Skeletal muscle tissue (tissue), 4 donors: ENCODE measurements around the gene SEMA5B. TPM values are rescaled to one million over a fixed set of nuclear protein-coding genes. Genes with fewer than 3 reads are reported as not detected.
A peak's percentile ranks its signal among the peaks of the same experiment; 100 is the strongest.

Source experiments
- H3K27ac ChIP-seq: one replicate; pipeline ENCODE4 v1.7.0; 2013; ENCODE audit warnings: mild to moderate bottlenecking, low read depth, low read length, inconsistent platforms
- H3K27me3 ChIP-seq, 3 donors: one replicate each; pipeline ENCODE4 v1.7.0; 2013; ENCODE audit warnings: low read length in 3 of 3; ENCODE audit not compliant: control insufficient read depth in 3 of 3, insufficient read depth in 3 of 3
- H3K36me3 ChIP-seq, 3 donors: one replicate each; pipeline ENCODE4 v1.7.0; 2013; ENCODE audit warnings: low read length in 3 of 3; ENCODE audit not compliant: control insufficient read depth in 3 of 3, insufficient read depth in 3 of 3
- H3K4me1 ChIP-seq, 3 donors: one replicate each; pipeline ENCODE4 v1.7.0; 2013; ENCODE audit warnings: low read length in 3 of 3, mild to moderate bottlenecking in 3 of 3; ENCODE audit not compliant: control insufficient read depth in 3 of 3, insufficient read depth in 3 of 3
- H3K4me3 ChIP-seq, 3 donors: one replicate each; pipeline ENCODE4 v1.7.0; 2013; ENCODE audit warnings: low read length in 3 of 3
- H3K9ac ChIP-seq, 3 donors: one replicate each; pipeline ENCODE4 v1.7.0; 2013; ENCODE audit warnings: low read length in 3 of 3, mild to moderate bottlenecking in 3 of 3, moderate library complexity in 2 of 3, low read depth in 1 of 3
- H3K9me3 ChIP-seq, 3 donors: one replicate each; pipeline ENCODE4 v1.7.0; 2013; ENCODE audit warnings: low read length in 3 of 3; ENCODE audit not compliant: control insufficient read depth in 3 of 3
- total RNA-seq: library from RNA; depleted of rRNA; stranded (reverse); fragments of >200 nt; gene quantifications from one replicate; pipeline ENCODE4 v1.2.3, GENCODE V29; 2014
- donor health status: Osteomylitis.

Gene SEMA5B
- total RNA-seq, 1 donor from 2014 or later = 8.4 TPM

GRCh38 chr3:122967765-122968164 is 59.8 kb downstream of the SEMA5B start:
- peaks cover 14 to 25% (median 18%) of the 10 kb centered on the region in 3 donors for H3K4me1 ChIP-seq
- no peak overlapping the region for H3K27ac ChIP-seq
- no peak overlapping the region for H3K9ac ChIP-seq
- H3K9me3 ChIP-seq = no peaks in the 10 kb centered on the region
- H3K36me3 ChIP-seq = no peaks in the 10 kb centered on the region
- H3K27me3 ChIP-seq = peaks cover 0 to 10% (median 0%) of the 10 kb centered on the region in 3 donors
- H3K4me3 ChIP-seq = no peak overlapping the region

- no peak overlapping the region for H3K27ac ChIP-seq
- no peak overlapping the region for H3K4me3 ChIP-seq
- H3K36me3 ChIP-seq = no peaks in the 10 kb centered on the region
- H3K4me1 ChIP-seq = peaks cover 14 to 25% (median 18%) of the 10 kb centered on the region in 3 donors
- H3K9me3 ChIP-seq = no peaks in the 10 kb centered on the region
- H3K27me3 ChIP-seq = peaks cover 0 to 10% (median 0%) of the 10 kb centered on the region in 3 donors
- no peak overlapping the region for H3K9ac ChIP-seq
These were observed 60.2 kb downstream of the SEMA5B start for GRCh38 chr3:122967356-122967755.

GRCh38 chr3:122966045-122966444 is 61.5 kb downstream of the SEMA5B start:
- peaks cover 14 to 25% (median 18%) of the 10 kb centered on the region in 3 donors for H3K4me1 ChIP-seq
- H3K9ac ChIP-seq = no peak overlapping the region
- peaks cover 0 to 7% (median 0%) of the 10 kb centered on the region in 3 donors for H3K27me3 ChIP-seq
- H3K4me3 ChIP-seq = no peak overlapping the region
- no peaks in the 10 kb centered on the region for H3K36me3 ChIP-seq
- no peak overlapping the region for H3K27ac ChIP-seq
- H3K9me3 ChIP-seq = no peaks in the 10 kb centered on the region

- Histone ChIP-seq H3K27me3 (peaks cover 0 to 4% (median 0%) of the 10 kb centered on the region in 3 donors), H3K27ac (no peak overlapping the region), H3K4me1 (peaks cover 9 to 17% (median 9%) of the 10 kb centered on the region in 3 donors), H3K9me3 (no peaks in the 10 kb centered on the region), H3K4me3 (no peak overlapping the region), H3K9ac (no peak overlapping the region), H3K36me3 (no peaks in the 10 kb centered on the region)
These were observed 62.8 kb downstream of the SEMA5B start for GRCh38 chr3:122964811-122965210.

GRCh38 chr3:122962149-122962548 is 65.4 kb downstream of the SEMA5B start:
- H3K4me1 ChIP-seq = peaks cover 4 to 20% (median 5%) of the 10 kb centered on the region in 3 donors
- H3K27me3 ChIP-seq = peaks cover 3 to 15% (median 10%) of the 10 kb centered on the region in 3 donors
- no peak overlapping the region for H3K9ac ChIP-seq
- no peak overlapping the region for H3K27ac ChIP-seq
- no peaks in the 10 kb centered on the region for H3K36me3 ChIP-seq
- H3K9me3 ChIP-seq = no peaks in the 10 kb centered on the region
- no peak overlapping the region for H3K4me3 ChIP-seq

- Histone ChIP-seq H3K27ac (no peak overlapping the region), H3K4me1 (peaks cover 9 to 23% (median 12%) of the 10 kb centered on the region in 3 donors)
These were observed 66.4 kb downstream of the SEMA5B start for GRCh38 chr3:122961146-122961545.

GRCh38 chr3:122960652-122961051 is 66.9 kb downstream of the SEMA5B start:
- Histone ChIP-seq H3K9me3 (no peaks in the 10 kb centered on the region), H3K27me3 (peaks cover 9 to 22% (median 10%) of the 10 kb centered on the region in 3 donors), H3K9ac (no peak overlapping the region), H3K36me3 (no peaks in the 10 kb centered on the region), H3K27ac (no peak overlapping the region), H3K4me1 (peaks cover 9 to 23% (median 12%) of the 10 kb centered on the region in 3 donors), H3K4me3 (no peak overlapping the region)

More at GRCh38 chr3:122961146-122961545, 66.4 kb downstream of the SEMA5B start:
- peaks cover 9 to 22% (median 10%) of the 10 kb centered on the region in 3 donors for H3K27me3 ChIP-seq
- H3K36me3 ChIP-seq = no peaks in the 10 kb centered on the region
- no peak overlapping the region for H3K4me3 ChIP-seq
- H3K9me3 ChIP-seq = no peaks in the 10 kb centered on the region
- H3K9ac ChIP-seq = no peak overlapping the region

- H3K4me1 ChIP-seq = peaks cover 9 to 18% (median 12%) of the 10 kb centered on the region in 3 donors
These were observed 68.2 kb downstream of the SEMA5B start for GRCh38 chr3:122959339-122959738.

GRCh38 chr3:122957707-122958689 is 69.6 kb downstream of the SEMA5B start:
- no peaks in the 10 kb centered on the region for H3K9me3 ChIP-seq
- peak overlapping the region in 2 of 3 donors; percentile 10 to 25 for H3K9ac ChIP-seq
- peaks cover 9 to 22% (median 12%) of the 10 kb centered on the region in 3 donors for H3K27me3 ChIP-seq
- H3K4me1 ChIP-seq = peaks cover 9 to 14% (median 12%) of the 10 kb centered on the region in 3 donors
- H3K36me3 ChIP-seq = no peaks in the 10 kb centered on the region
- no peak overlapping the region for H3K4me3 ChIP-seq
- H3K27ac ChIP-seq = no peak overlapping the region

More at GRCh38 chr3:122959339-122959738, 68.2 kb downstream of the SEMA5B start:
- no peak overlapping the region for H3K27ac ChIP-seq
- no peak overlapping the region for H3K4me3 ChIP-seq
- H3K9ac ChIP-seq = no peak overlapping the region
- no peaks in the 10 kb centered on the region for H3K9me3 ChIP-seq
- peaks cover 9 to 22% (median 11%) of the 10 kb centered on the region in 3 donors for H3K27me3 ChIP-seq
- no peaks in the 10 kb centered on the region for H3K36me3 ChIP-seq
